Heart right ventricle (tissue), 16 donors: ENCODE measurements around the gene ZMYM3. TPM values are rescaled to one million over a fixed set of nuclear protein-coding genes. Genes with fewer than 3 reads are reported as not detected.

ENCODE experiments used
- ATAC-seq, 8 donors: fragments of 200-7000 bp; cut with Tn5 transposase; one replicate each; pipeline ENCODE4 v1.9.1; 2020; ENCODE audit warnings: mild to moderate bottlenecking in 8 of 8, moderate library complexity in 8 of 8, moderate number of reproducible peaks in 1 of 8
- DNase-seq, 2 donors: peaks; one replicate each; pipeline ENCODE4 v3.0.0-alpha.2; 2020
- H3K27ac ChIP-seq, 10 donors: fragments of 200-600 bp; sonication (generic) in 2 of 10; one replicate each; pipeline versions ENCODE4 v1.5.0 to v1.8.0; 2020 to 2022; ENCODE audit warnings: mild to moderate bottlenecking in 3 of 10
- H3K27me3 ChIP-seq, 7 donors: fragments of 200-600 bp; one replicate each; pipeline ENCODE4 v1.8.0; 2021 to 2022; ENCODE audit warnings: mild to moderate bottlenecking in 2 of 7
- H3K36me3 ChIP-seq, 9 donors: fragments of 200-600 bp; sonication (generic) in 1 of 9; one replicate each; pipeline versions ENCODE4 v1.5.0 to v1.8.0; 2020 to 2022; ENCODE audit warnings: mild to moderate bottlenecking in 2 of 9
- H3K4me1 ChIP-seq, 9 donors: fragments of 200-600 bp; sonication (generic) in 1 of 9; one replicate each; pipeline versions ENCODE4 v1.5.0 to v1.8.0; 2020 to 2022; ENCODE audit warnings: mild to moderate bottlenecking in 4 of 9
- H3K4me3 ChIP-seq, 10 donors: fragments of 200-600 bp; sonication (generic) in 2 of 10; one replicate each; pipeline versions ENCODE4 v1.5.0 to v1.8.0; 2020 to 2022; ENCODE audit warnings: mild to moderate bottlenecking in 7 of 10, moderate library complexity in 2 of 10
- H3K9me3 ChIP-seq, 11 donors: fragments of 200-600 bp in 10 of 11; sonication (generic) in 2 of 11; one replicate each; pipeline versions ENCODE4 v1.5.0 to v1.8.0; 2013 to 2022; ENCODE audit warnings: mild to moderate bottlenecking in 2 of 11, control low read depth in 1 of 11, moderate library complexity in 1 of 11
- WGBS, 2 donors: extraction: QIAGEN DNeasy Blood & Tissue Kit; methylation state at CpG; one replicate each; pipeline ENCODE4 v1.1.7; 2013; ENCODE audit warnings: inconsistent platforms in 1 of 2; 5-methylcytosine and 5-hydroxymethylcytosine counted together
- intact Hi-C, 10 donors: fragments of 100-400 bp; cut with DNase I; formaldehyde crosslinking; loops; one replicate each; pipeline versions ENCODE4 v1.11.1 to v1.14.2; 2022
- polyA plus RNA-seq, 2 donors: library from polyadenylated mRNA; stranded (reverse); fragments of 200-250 nt; gene quantifications; one replicate each; pipeline ENCODE4 v1.2.3, GENCODE V29; 2013
- total RNA-seq, 10 donors: library from RNA; stranded (reverse); fragmentation: NEBNext Ultra II Directional in 3 of 10; extraction: Animal tissue kit (Norgen Biotek cat#: 25700) in 3 of 10; gene quantifications; one replicate each; pipeline versions ENCODE4 v1.2.1 to v1.2.4, GENCODE V29; 2021 to 2023
- TF ChIP-seq, protein P1 (sequence below), 9 donors: fragments of 200-600 bp; sonication (generic) in 2 of 9; IDR thresholded peaks; one replicate each; pipeline versions ENCODE4 v1.5.0 to v1.8.0; 2021 to 2022; ENCODE audit warnings: antibody characterized with exemption in 9 of 9, mild to moderate bottlenecking in 5 of 9, moderate library complexity in 1 of 9
- donor health status: Arrhythmogenic right ventricular cardiomyopathy.
- donor health status: ischemic (EF 13 %, LVEDD 7.1; RV severe dilation, severe dysfunction).
- donor health status: healthy with polysubstance abuse.
- donor health status: DM: no; HTN: yes; CAD: no.
- donor health status: DM: no; HTN: no; CAD: no.
- donor health status: ischemic (EF 25% LVEDD 6.9; RV normal size, moderate dysfunction).
- donor health status: ischemic (EF 25% LVEDD 5.7; RV mildly dilated, moderate dysfunction).
- donor health status: healthy.
- donor health status: DM: yes; HTN: yes; CAD: no.
- donor health status: Ischemic cardiomyopathy.
- donor health status: ischemic (EF 35%, LVEDD 5.7; RV mildly dilated, moderate dysfunction).
- donor health status: nonischemic (EF 11% LVEDD 7.7; RV severe dilation, severe dysfunction).
- donor health status: DM: yes; HTN: yes; CAD: no.
- donor health status: PGD.
- donor health status: ischemic (EF 29% LVEDD 5.4; RV normal size, mild dysfunction).
- donor health status: nonischemic (EF 23%, LVEDD 6.1; RV moderate dilation, normal function).

The ZMYM3 gene
- total and polyA plus RNA-seq, 12 donors = 4.4 to 18.7 (median 15.8) TPM

DNA sequence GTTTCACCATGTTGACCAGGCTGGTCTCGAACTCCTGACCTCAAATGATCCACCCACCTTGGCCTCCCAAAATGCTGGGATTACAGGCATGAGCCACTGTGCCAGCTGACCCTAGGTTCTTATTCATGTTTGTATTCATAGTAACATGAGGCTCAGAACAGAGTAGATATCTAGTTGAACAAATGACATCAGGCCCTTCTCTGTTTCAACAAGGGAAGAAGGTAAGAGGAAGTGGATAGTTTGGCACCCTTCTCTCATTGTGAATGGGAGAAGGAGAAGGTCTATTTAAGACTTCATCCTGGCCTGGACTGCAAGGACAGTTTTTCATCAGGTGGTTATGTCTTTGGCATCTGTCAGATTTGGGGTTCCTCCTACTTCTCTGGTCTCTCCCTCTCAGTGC is 17.1 kb downstream of the ZMYM3 start:
- intact Hi-C loops = no loop called here
- no peak for DNase-seq
- no peak for ATAC-seq
- H3K4me3 ChIP-seq = no peak overlapping the region
- WGBS, 2 donors = 60 to 85% methylated on average over 1 of the region's 1 CpG
- H3K27me3 ChIP-seq = peaks cover 0 to 5% (median 0%) of the 10 kb centered on the region in 7 donors
- TF ChIP-seq, protein P1, sequence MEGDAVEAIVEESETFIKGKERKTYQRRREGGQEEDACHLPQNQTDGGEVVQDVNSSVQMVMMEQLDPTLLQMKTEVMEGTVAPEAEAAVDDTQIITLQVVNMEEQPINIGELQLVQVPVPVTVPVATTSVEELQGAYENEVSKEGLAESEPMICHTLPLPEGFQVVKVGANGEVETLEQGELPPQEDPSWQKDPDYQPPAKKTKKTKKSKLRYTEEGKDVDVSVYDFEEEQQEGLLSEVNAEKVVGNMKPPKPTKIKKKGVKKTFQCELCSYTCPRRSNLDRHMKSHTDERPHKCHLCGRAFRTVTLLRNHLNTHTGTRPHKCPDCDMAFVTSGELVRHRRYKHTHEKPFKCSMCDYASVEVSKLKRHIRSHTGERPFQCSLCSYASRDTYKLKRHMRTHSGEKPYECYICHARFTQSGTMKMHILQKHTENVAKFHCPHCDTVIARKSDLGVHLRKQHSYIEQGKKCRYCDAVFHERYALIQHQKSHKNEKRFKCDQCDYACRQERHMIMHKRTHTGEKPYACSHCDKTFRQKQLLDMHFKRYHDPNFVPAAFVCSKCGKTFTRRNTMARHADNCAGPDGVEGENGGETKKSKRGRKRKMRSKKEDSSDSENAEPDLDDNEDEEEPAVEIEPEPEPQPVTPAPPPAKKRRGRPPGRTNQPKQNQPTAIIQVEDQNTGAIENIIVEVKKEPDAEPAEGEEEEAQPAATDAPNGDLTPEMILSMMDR (IDR thresholded peaks at IDR 0.05) = no peak
- H3K9me3 ChIP-seq = no peaks in the 10 kb centered on the region
- no peaks in the 10 kb centered on the region for H3K4me1 ChIP-seq
- peaks cover 0 to 24% (median 0%) of the 10 kb centered on the region in 9 donors for H3K36me3 ChIP-seq
- H3K27ac ChIP-seq = no peak overlapping the region

GRCh38 chrX:71235482-71235881 is 18.5 kb downstream of the ZMYM3 start:
- TF ChIP-seq, protein P1 (IDR thresholded peaks at IDR 0.05) = no peak

GRCh38 chrX:71228063-71228642 is 25.8 kb downstream of the ZMYM3 start:
- ATAC-seq (no peak), DNase-seq (no peak)
- Histone ChIP-seq H3K36me3 (no peaks in the 10 kb centered on the region), H3K9me3 (no peaks in the 10 kb centered on the region), H3K4me1 (no peaks in the 10 kb centered on the region), H3K27me3 (peaks cover 0 to 24% (median 0%) of the 10 kb centered on the region in 7 donors), H3K27ac (no peak overlapping the region), H3K4me3 (no peak overlapping the region)
- 100% methylated on average over 1 of the region's 1 CpG for WGBS, 2 donors
- TF ChIP-seq, protein P1 (IDR thresholded peaks at IDR 0.05) = no peak
- intact Hi-C loops = no loop called here

More at GRCh38 chrX:71235482-71235881, 18.5 kb downstream of the ZMYM3 start:
- 73 to 74% methylated on average over 3 of the region's 3 CpGs for WGBS, 2 donors
- DNase-seq = no peak
- Histone ChIP-seq H3K27me3 (peaks cover 0 to 5% (median 0%) of the 10 kb centered on the region in 7 donors), H3K4me3 (no peak overlapping the region), H3K9me3 (no peaks in the 10 kb centered on the region), H3K27ac (no peak overlapping the region), H3K36me3 (peaks cover 0 to 11% (median 0%) of the 10 kb centered on the region in 9 donors), H3K4me1 (no peaks in the 10 kb centered on the region)
- ATAC-seq = no peak
- intact Hi-C loops = no loop called here

DNA sequence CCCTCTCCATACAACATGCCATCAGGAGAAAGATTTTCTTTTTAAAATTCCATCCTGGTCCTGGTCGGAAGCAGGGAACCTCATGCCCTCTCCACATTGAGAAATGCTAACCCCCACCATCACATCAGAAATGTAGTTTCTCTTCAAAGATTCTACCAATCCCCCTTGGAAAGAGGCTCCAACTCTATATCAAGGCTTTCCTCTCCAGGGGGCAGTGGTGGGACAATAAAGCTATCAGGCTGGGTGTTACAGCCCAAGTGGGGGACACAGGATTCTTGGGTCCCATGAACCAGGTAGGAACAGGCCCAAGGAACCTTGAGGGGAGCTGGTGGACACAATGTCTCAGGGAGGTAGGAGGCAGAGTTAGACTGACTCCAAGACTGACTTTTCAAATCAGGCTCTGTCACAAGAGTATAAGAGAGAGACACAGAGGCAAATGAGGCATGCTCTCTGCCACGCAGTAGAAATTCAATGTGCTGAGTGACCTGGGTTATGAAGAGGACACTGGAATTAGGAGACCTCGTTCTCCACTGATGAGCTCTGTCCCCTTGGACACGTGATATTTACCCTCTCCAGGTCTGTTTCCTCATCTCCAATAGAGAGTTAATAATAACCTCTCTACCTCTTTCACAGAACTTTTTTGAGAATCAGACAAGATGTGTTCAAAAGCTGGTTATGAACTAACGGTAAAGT is 26.4 kb downstream of the ZMYM3 start:
- ATAC-seq (no peak), DNase-seq (no peak)
- intact Hi-C loops = no loop called here

More for the DNA sequence above, 26.4 kb downstream of the ZMYM3 start:
- Histone ChIP-seq H3K27me3 (peaks cover 0 to 24% (median 0%) of the 10 kb centered on the region in 7 donors), H3K36me3 (no peaks in the 10 kb centered on the region), H3K4me3 (no peak overlapping the region), H3K4me1 (no peaks in the 10 kb centered on the region), H3K9me3 (no peaks in the 10 kb centered on the region), H3K27ac (no peak overlapping the region)
- WGBS, 2 donors = 88 to 92% methylated on average over 5 of the region's 5 CpGs
- TF ChIP-seq, protein P1 (IDR thresholded peaks at IDR 0.05) = no peak
